ENCODE measurements around the gene CHST7. TPM values are rescaled to one million over a fixed set of nuclear protein-coding genes. Genes with fewer than 3 reads are reported as not detected.

The CHST7 gene
- total and polyA plus RNA-seq, 2 of the 4 experiments (the other 2 are of a cell fraction) = 2.9 to 4.8 TPM

DNA sequence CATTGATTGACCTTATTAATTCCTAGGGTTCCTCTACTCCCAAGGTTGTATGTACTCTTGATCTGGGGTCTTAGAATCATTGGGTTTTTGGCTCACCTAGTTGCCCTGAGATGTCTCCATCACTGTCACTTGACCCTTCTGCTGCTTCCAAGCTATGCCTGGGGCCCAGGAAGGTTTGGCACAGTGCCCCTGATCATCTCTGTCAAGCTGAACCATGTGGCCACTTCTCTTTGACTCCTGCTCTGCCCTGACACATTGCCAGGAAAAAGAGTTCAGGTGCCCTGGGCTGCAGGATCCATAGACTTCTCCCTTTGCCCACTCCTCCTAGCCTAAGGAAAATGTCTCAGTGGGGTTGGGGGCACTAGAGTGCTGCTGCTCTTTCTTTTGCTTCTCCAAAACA is 3.9 kb upstream of the CHST7 start:
- Histone ChIP-seq H3K9me1 (ENCODE audit: insufficient read depth, low read length) (no peaks in the 10 kb centered on the region), H3K79me1 (ENCODE audit: low read depth in 1 of 2, low read length in 2 of 2) (peaks cover 0 to 3% of the 10 kb centered on the region in 2 experiments; a peak in 1 of 4 replicates), H2BK5ac (ENCODE audit: low read depth, low read length, poor library complexity, severe bottlenecking) (no peak overlapping the region), H3K36me3 (ENCODE audit: control insufficient read depth, insufficient read depth, low read length) (no peaks in the 10 kb centered on the region), H3K14ac (replicated peaks; ENCODE audit: low read depth, low read length) (no peak overlapping the region), H3K4ac (ENCODE audit: low read depth, low read length) (no peak overlapping the region), H2BK20ac (ENCODE audit: low read depth, low read length) (no peak overlapping the region), H3K27me3 (ENCODE audit: control insufficient read depth, insufficient read depth, low read length) (no peaks in the 10 kb centered on the region), H3K23ac (ENCODE audit: low read depth, low read length) (no peak overlapping the region), H2AK5ac (ENCODE audit: low read depth, low read length) (no peak overlapping the region), H2AK9ac (replicated peaks; ENCODE audit: low read depth, low read length, poor library complexity) (no peak overlapping the region), H2AFZ (replicated peaks; ENCODE audit: low read length, poor library complexity) (no peak overlapping the region), H2BK15ac (ENCODE audit: low read depth, low read length) (no peak overlapping the region), H4K91ac (ENCODE audit: insufficient read depth, low read depth, low read length) (no peak overlapping the region), H3K18ac (ENCODE audit: low read depth, low read length) (no peak overlapping the region), H3K4me3 (ENCODE audit: insufficient read depth, low read depth, low read length) (no peak overlapping the region), H3K27ac (ENCODE audit: insufficient read depth, low read length) (no peak overlapping the region), H4K8ac (ENCODE audit: low read depth in 2 of 2, low read length in 2 of 2) (no peak overlapping the region), H2BK120ac (ENCODE audit: low read depth, low read length) (no peak overlapping the region), H3K4me2 (ENCODE audit: low read depth, low read length) (no peak overlapping the region), H3K56ac (ENCODE audit: extremely low read depth, insufficient read depth, low read length) (no peak overlapping the region), H3K4me1 (ENCODE audit: control insufficient read depth, insufficient read depth, low read length) (peaks cover 2% of the 10 kb centered on the region; the same call in 1 of the 2 replicates), H3K9me3 (ENCODE audit: control insufficient read depth, insufficient read depth, low read length) (no peaks in the 10 kb centered on the region), H3K9ac (ENCODE audit: low read depth, low read length) (no peak overlapping the region), H4K20me1 (ENCODE audit: insufficient read depth, low read length) (no peaks in the 10 kb centered on the region), H4K5ac (ENCODE audit: low read depth, low read length) (no peak overlapping the region)
- BruUV-seq (replicated peaks) = no TSS peak
- no peak for TF ChIP-seq USF2 (IDR thresholded peaks at IDR 0.05; ENCODE audit: low read depth, low read length)
- no peak for TF ChIP-seq MXI1 (IDR thresholded peaks at IDR 0.05; ENCODE audit: borderline replicate concordance, low read depth, low read length)
- no peak for TF ChIP-seq ELK1 (IDR thresholded peaks at IDR 0.05; ENCODE audit: borderline replicate concordance, low read depth, low read length)
- no peak for TF ChIP-seq POLR2A (IDR thresholded peaks at IDR 0.05; ENCODE audit: low read depth, low read length)
- TF ChIP-seq BHLHE40 (IDR thresholded peaks at IDR 0.05; ENCODE audit: low read depth, low read length) = no peak
- no peak for TF ChIP-seq CHD1 (IDR thresholded peaks at IDR 0.05; ENCODE audit: low read depth, low read length)
- no peak for TF ChIP-seq CTCF (conservative IDR thresholded peaks at IDR 0.05; ENCODE audit: low read depth, low read length)
- TF ChIP-seq RAD21 (IDR thresholded peaks at IDR 0.05; ENCODE audit: low read length) = no peak
- TF ChIP-seq NFE2L2 (IDR thresholded peaks at IDR 0.05; ENCODE audit: low read depth, low read length) = no peak
- TF ChIP-seq FOS (IDR thresholded peaks at IDR 0.05; ENCODE audit: low read depth, low read length) = no peak
- no peak for TF ChIP-seq RFX5 (IDR thresholded peaks at IDR 0.05; ENCODE audit: low read depth, low read length)
- no peak for ATAC-seq (ENCODE audit: low read depth)
- ChIA-PET POLR2A (ENCODE audit: unreplicated experiment) (no interaction called here), CTCF (no interaction called here)
- in situ Hi-C loops (cut with MboI; ENCODE audit: low sequenced_read_pairs) (no loop called here), intact Hi-C loops (cut with micrococcal nuclease) (loop anchor here (5.0 kb wide), 1 partner anchor 113 kb away; no protein-coding TSS in a partner anchor), dilution Hi-C loops (cut with HindIII; ENCODE audit: low sequenced_read_pairs, unreplicated experiment) (no loop called here)
- no peak for DNase-seq
